Liver (tissue), 9 donors: ENCODE data around the gene IGF1R. TPM values are rescaled to one million over a fixed set of nuclear protein-coding genes. Genes with fewer than 3 reads are reported as not detected.

Source experiments
- DNase-seq: peaks from one replicate; pipeline ENCODE4 v3.0.0-alpha.2; 2017; ENCODE audit warnings: low spot score
- H3K27ac ChIP-seq, 2 donors: one replicate each; pipeline ENCODE4 v1.7.0; 2013; ENCODE audit warnings: inconsistent platforms in 2 of 2, low read length in 2 of 2, control low read depth in 1 of 2, low read depth in 1 of 2, mild to moderate bottlenecking in 1 of 2
- H3K27me3 ChIP-seq, 4 donors: one replicate each; pipeline versions ENCODE4 v1.6.1 to v1.7.0; 2013; ENCODE audit warnings: low read length in 3 of 4, inconsistent platforms in 1 of 4, mild to moderate bottlenecking in 1 of 4, moderate library complexity in 1 of 4; ENCODE audit not compliant: control insufficient read depth in 4 of 4, insufficient read depth in 4 of 4
- H3K36me3 ChIP-seq, 4 donors: one replicate each; pipeline versions ENCODE4 v1.6.1 to v1.7.0; 2013; ENCODE audit warnings: low read length in 3 of 4, mild to moderate bottlenecking in 3 of 4, low read depth in 1 of 4, moderate library complexity in 1 of 4; ENCODE audit not compliant: control insufficient read depth in 4 of 4, insufficient read depth in 3 of 4
- H3K4me1 ChIP-seq, 4 donors: one replicate each; pipeline versions ENCODE4 v1.6.1 to v1.7.0; 2013; ENCODE audit warnings: low read length in 3 of 4, mild to moderate bottlenecking in 3 of 4, moderate library complexity in 1 of 4; ENCODE audit not compliant: control insufficient read depth in 4 of 4, insufficient read depth in 4 of 4
- H3K4me3 ChIP-seq, 3 donors: one replicate each; pipeline versions ENCODE4 v1.6.1 to v1.7.0; 2013; ENCODE audit warnings: low read length in 3 of 3, control low read depth in 1 of 3, low read depth in 1 of 3, mild to moderate bottlenecking in 1 of 3
- H3K9ac ChIP-seq, 2 donors: one replicate each; pipeline ENCODE4 v1.7.0; 2013; ENCODE audit warnings: low read length in 2 of 2, mild to moderate bottlenecking in 2 of 2, moderate library complexity in 2 of 2, control low read depth in 1 of 2, low read depth in 1 of 2
- H3K9me3 ChIP-seq, 4 donors: one replicate each; pipeline versions ENCODE4 v1.6.1 to v1.7.0; 2013; ENCODE audit warnings: low read length in 3 of 4; ENCODE audit not compliant: control insufficient read depth in 4 of 4
- CTCF ChIP-seq: fragments of 150-350 bp; IDR thresholded peaks from 2 replicates; pipeline ENCODE4 v1.5.1; 2017; ENCODE audit warnings: improper control_type of control experiment, low read depth, low read length; ENCODE audit not compliant: missing input control
- EGR1 ChIP-seq, 2 donors: IDR thresholded peaks; 2 replicates each; pipeline ENCODE4 v1.6.1; 2016 to 2018; ENCODE audit warnings: antibody characterized with exemption in 2 of 2, low read depth in 2 of 2
- FOXA1 ChIP-seq: IDR thresholded peaks from 2 replicates; pipeline ENCODE4 v1.6.1; 2016; ENCODE audit warnings: antibody characterized with exemption
- FOXA2 ChIP-seq: IDR thresholded peaks from 2 replicates; pipeline ENCODE4 v1.6.1; 2016; ENCODE audit warnings: antibody characterized with exemption
- HNF4A ChIP-seq, 2 donors: conservative IDR thresholded peaks; 2 replicates each; pipeline ENCODE4 v1.6.1; 2016; ENCODE audit warnings: antibody characterized with exemption in 2 of 2, mild to moderate bottlenecking in 2 of 2
- JUND ChIP-seq, 2 donors: IDR thresholded peaks; 2 replicates each; pipeline ENCODE4 v1.6.1; 2016; ENCODE audit warnings: antibody characterized with exemption in 2 of 2
- RAD21 ChIP-seq, 2 donors: IDR thresholded peaks; 2 replicates each; pipeline ENCODE4 v1.6.1; 2016; ENCODE audit warnings: antibody characterized with exemption in 2 of 2, mild to moderate bottlenecking in 2 of 2
- REST ChIP-seq: IDR thresholded peaks from 2 replicates; pipeline ENCODE4 v1.6.1; 2016; ENCODE audit warnings: antibody characterized with exemption, mild to moderate bottlenecking
- RXRA ChIP-seq, 2 donors: IDR thresholded peaks; 2 replicates each; pipeline ENCODE4 v1.6.1; 2017 to 2018; ENCODE audit warnings: antibody characterized with exemption in 2 of 2, mild to moderate bottlenecking in 1 of 2
- YY1 ChIP-seq: IDR thresholded peaks from 2 replicates; pipeline ENCODE4 v1.6.1; 2016; ENCODE audit warnings: antibody characterized with exemption, mild to moderate bottlenecking
- WGBS: extraction: QIAGEN DNeasy Blood & Tissue Kit; methylation state at CpG from one replicate; pipeline ENCODE4 v1.1.7; 2013; 5-methylcytosine and 5-hydroxymethylcytosine counted together
- polyA plus RNA-seq, 2 donors: library from polyadenylated mRNA; stranded (reverse) in 1 of 2; unstranded in 1 of 2; fragments of 200-250 nt in 1 of 2; fragments of >200 nt in 1 of 2; fragmentation: Nextera tagmentation in 1 of 2; extraction: Ambion mirVana in 1 of 2; gene quantifications; one replicate each; pipeline versions ENCODE4 v1.2.1 to v1.2.3, GENCODE V29; 2013 to 2015
- total RNA-seq, 2 donors: library from RNA; depleted of rRNA; stranded (reverse); fragments of >200 nt; gene quantifications; one replicate each; pipeline ENCODE4 v1.2.3, GENCODE V29; 2014
- TF ChIP-seq, protein P1 (sequence below): IDR thresholded peaks from 2 replicates; pipeline ENCODE4 v1.6.1; 2016; ENCODE audit warnings: antibody characterized with exemption
- TF ChIP-seq, protein P2 (sequence below): IDR thresholded peaks from 2 replicates; pipeline ENCODE4 v1.6.1; 2016; ENCODE audit warnings: antibody characterized with exemption
- donor health status: healthy.
- donor health status: healthy.
- donor health status: healthy.
- donor health status: healthy.
- donor health status: healthy.

The IGF1R gene
- total and polyA plus RNA-seq, 4 donors = 0.69 to 10.3 (median 3.2) TPM

DNA sequence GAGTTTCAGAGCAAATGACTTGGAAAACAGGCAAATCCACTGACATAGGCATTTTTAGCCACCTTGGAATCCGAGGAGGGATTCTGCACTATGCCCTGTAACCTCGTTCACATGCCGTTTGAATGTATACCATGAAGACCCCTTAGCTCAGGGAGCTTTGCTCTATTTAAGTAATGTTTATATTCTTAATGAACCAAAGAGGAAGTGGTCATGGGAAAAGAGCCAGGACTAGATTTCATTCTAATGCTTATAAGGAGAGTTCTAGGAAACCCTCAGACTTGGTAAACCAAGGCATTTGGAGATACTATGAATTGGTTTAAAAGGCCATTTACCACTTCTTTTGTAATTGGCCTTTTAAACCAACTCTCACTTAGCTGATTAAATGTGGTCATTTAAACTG lies 178.9 kb downstream of the IGF1R start:
- TF ChIP-seq FOXA2 (no peak), YY1 (no peak), JUND (IDR thresholded peaks at IDR 0.05) (no peak), FOXA1 (no peak), HNF4A (conservative IDR thresholded peaks at IDR 0.05) (no peak), REST (no peak)
- TF ChIP-seq, protein P1, sequence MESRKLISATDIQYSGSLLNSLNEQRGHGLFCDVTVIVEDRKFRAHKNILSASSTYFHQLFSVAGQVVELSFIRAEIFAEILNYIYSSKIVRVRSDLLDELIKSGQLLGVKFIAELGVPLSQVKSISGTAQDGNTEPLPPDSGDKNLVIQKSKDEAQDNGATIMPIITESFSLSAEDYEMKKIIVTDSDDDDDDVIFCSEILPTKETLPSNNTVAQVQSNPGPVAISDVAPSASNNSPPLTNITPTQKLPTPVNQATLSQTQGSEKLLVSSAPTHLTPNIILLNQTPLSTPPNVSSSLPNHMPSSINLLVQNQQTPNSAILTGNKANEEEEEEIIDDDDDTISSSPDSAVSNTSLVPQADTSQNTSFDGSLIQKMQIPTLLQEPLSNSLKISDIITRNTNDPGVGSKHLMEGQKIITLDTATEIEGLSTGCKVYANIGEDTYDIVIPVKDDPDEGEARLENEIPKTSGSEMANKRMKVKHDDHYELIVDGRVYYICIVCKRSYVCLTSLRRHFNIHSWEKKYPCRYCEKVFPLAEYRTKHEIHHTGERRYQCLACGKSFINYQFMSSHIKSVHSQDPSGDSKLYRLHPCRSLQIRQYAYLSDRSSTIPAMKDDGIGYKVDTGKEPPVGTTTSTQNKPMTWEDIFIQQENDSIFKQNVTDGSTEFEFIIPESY = no peak
- H3K9me3 ChIP-seq = peaks cover 25 to 56% (median 30%) of the 10 kb centered on the region in 4 donors
- no peaks in the 10 kb centered on the region for H3K4me1 ChIP-seq
- H3K36me3 ChIP-seq = no peaks in the 10 kb centered on the region
- no peak overlapping the region for H3K27ac ChIP-seq
- no peak for DNase-seq
- 71% methylated on average over 3 of the region's 3 CpGs for WGBS
- H3K27me3 ChIP-seq = peaks cover 0 to 6% (median 0%) of the 10 kb centered on the region in 4 donors
- no peak overlapping the region for H3K4me3 ChIP-seq
- H3K9ac ChIP-seq = no peak overlapping the region

- Histone ChIP-seq H3K27ac (no peak overlapping the region), H3K9me3 (peaks cover 28 to 64% (median 43%) of the 10 kb centered on the region in 4 donors), H3K36me3 (no peaks in the 10 kb centered on the region), H3K4me1 (no peaks in the 10 kb centered on the region), H3K27me3 (peaks cover 0 to 6% (median 0%) of the 10 kb centered on the region in 4 donors), H3K9ac (no peak overlapping the region), H3K4me3 (peak overlapping the region in 1 of 3 donors; percentile 0)
- TF ChIP-seq, protein P1 = no peak
- no peak for DNase-seq
- 91% methylated on average over 4 of the region's 4 CpGs for WGBS
Measured at GRCh38 chr15:98830034-98830634, 181.8 kb downstream of the IGF1R start.

GRCh38 chr15:98834976-98835375 lies 186.6 kb downstream of the IGF1R start:
- Histone ChIP-seq H3K9ac (no peak overlapping the region), H3K4me3 (no peak overlapping the region), H3K9me3 (peaks cover 17 to 51% (median 31%) of the 10 kb centered on the region in 4 donors), H3K27ac (no peak overlapping the region), H3K36me3 (no peaks in the 10 kb centered on the region), H3K4me1 (no peaks in the 10 kb centered on the region), H3K27me3 (peaks cover 0 to 8% (median 4%) of the 10 kb centered on the region in 4 donors)
- no peak for DNase-seq
- no peak for TF ChIP-seq HNF4A (conservative IDR thresholded peaks at IDR 0.05)
- no peak for TF ChIP-seq YY1
- no peak for TF ChIP-seq RAD21 (IDR thresholded peaks at IDR 0.05)
- no peak for TF ChIP-seq EGR1 (IDR thresholded peaks at IDR 0.05; ENCODE audit: low read depth in 2 of 2)
- no peak for TF ChIP-seq RXRA (IDR thresholded peaks at IDR 0.05)
- TF ChIP-seq FOXA1 = no peak
- TF ChIP-seq, protein P2, sequence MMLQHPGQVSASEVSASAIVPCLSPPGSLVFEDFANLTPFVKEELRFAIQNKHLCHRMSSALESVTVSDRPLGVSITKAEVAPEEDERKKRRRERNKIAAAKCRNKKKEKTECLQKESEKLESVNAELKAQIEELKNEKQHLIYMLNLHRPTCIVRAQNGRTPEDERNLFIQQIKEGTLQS = no peak
- no peak for TF ChIP-seq CTCF
- WGBS = 67% methylated on average over 1 of the region's 1 CpG
